Posterior cingulate gyrus (tissue), 11 donors: ENCODE results near the gene ABCF1.
A peak's percentile ranks its signal among the peaks of the same experiment; 100 is the strongest.
"Not testable (repeated sequence)": the region's sequence is repeated elsewhere in the genome, so short reads cannot be mapped to it uniquely, and the experiment has no call there.

Source experiments
- DNase-seq, 10 donors: peaks; one replicate each; pipeline versions ENCODE4 v3.0.0 to v3.0.0-alpha.2; 2020 to 2021; ENCODE audit warnings: mixed read lengths in 3 of 10
- intact Hi-C: fragments of 100-400 bp; cut with DNase I; formaldehyde crosslinking; loops from one replicate; pipeline ENCODE4 v1.15.1; 2023

ABCF1 gene

GRCh38 chr6:30571075-30571761, at the start of gene ABCF1:
ABCF1 (plus strand) TSS chr6:30571442; CDS start chr6:30571488, 46 bp downstream.
- peak; percentile 98 to 100 (median 99) for DNase-seq
- intact Hi-C loops, result loop anchor here (1.0 to 5.0 kb wide), 2 partner anchors 14 to 41 kb away; partner anchors contain the start of gene PRR3

- DNase-seq, intact Hi-C loops: not testable (repeated sequence)
Observed at GRCh38 chr6:30521952-30522351, 49.3 kb upstream of the ABCF1 start.

- DNase-seq, intact Hi-C loops: not testable (repeated sequence)
Observed at GRCh38 chr6:30526444-30526843, 44.8 kb upstream of the ABCF1 start.

GRCh38 chr6:30529349-30529875, 41.8 kb upstream of the ABCF1 start:
- not testable (repeated sequence) for DNase-seq

GRCh38 chr6:30530014-30530413, 41.2 kb upstream of the ABCF1 start:
- intact Hi-C loops, result no loop called here
- DNase-seq, result no peak

More at GRCh38 chr6:30529349-30529875, 41.8 kb upstream of the ABCF1 start:
- intact Hi-C loops, result not testable (repeated sequence)

- intact Hi-C loops, result no loop called here
Observed at GRCh38 chr6:30533460-30534294, 37.6 kb upstream of the ABCF1 start.

GRCh38 chr6:30537931-30538330, 33.3 kb upstream of the ABCF1 start:
- DNase-seq, result no peak
- intact Hi-C loops, result no loop called here

More at GRCh38 chr6:30533460-30534294, 37.6 kb upstream of the ABCF1 start:
- no peak for DNase-seq

- intact Hi-C loops, result no loop called here
- peak; percentile 59 to 96 (median 76) for DNase-seq
Observed at GRCh38 chr6:30541515-30542403, 29.5 kb upstream of the ABCF1 start.

GRCh38 chr6:30542404-30542725, 28.9 kb upstream of the ABCF1 start:
- intact Hi-C loops, result no loop called here

GRCh38 chr6:30542915-30543314, 28.3 kb upstream of the ABCF1 start:
- intact Hi-C loops, result no loop called here
- DNase-seq, result no peak

More at GRCh38 chr6:30542404-30542725, 28.9 kb upstream of the ABCF1 start:
- no peak for DNase-seq

GRCh38 chr6:30543821-30544220, 27.4 kb upstream of the ABCF1 start:
- DNase-seq, result no peak
- intact Hi-C loops, result loop anchor here (2.0 kb wide), 1 partner anchor 61 kb away; no protein-coding TSS in a partner anchor

GRCh38 chr6:30544666-30545272, 26.5 kb upstream of the ABCF1 start:
- no peak for DNase-seq
- intact Hi-C loops, result loop anchor here (2.0 kb wide), 1 partner anchor 62 kb away; no protein-coding TSS in a partner anchor

- intact Hi-C loops, result no loop called here
- DNase-seq, result no peak
Observed at GRCh38 chr6:30547454-30547853, 23.8 kb upstream of the ABCF1 start.

- intact Hi-C loops, result no loop called here
- peak in 1 of 10 donors; percentile 25 for DNase-seq
Observed at GRCh38 chr6:30548375-30548774, 22.9 kb upstream of the ABCF1 start.

GRCh38 chr6:30554404-30554803, 16.8 kb upstream of the ABCF1 start:
- peak in 1 of 10 donors; percentile 3 for DNase-seq
- intact Hi-C loops, result no loop called here

GRCh38 chr6:30554962-30555815, 16.1 kb upstream of the ABCF1 start:
- DNase-seq, result peak; percentile 17 to 91 (median 48)
- intact Hi-C loops, result no loop called here

- intact Hi-C loops, result no loop called here
Observed at GRCh38 chr6:30555816-30556065, 15.5 kb upstream of the ABCF1 start.

GRCh38 chr6:30556066-30556905, 15.0 kb upstream of the ABCF1 start, which contains the start of gene GNL1:
GNL1 (minus strand) TSS chr6:30556489; CDS start chr6:30556203, 286 bp downstream.
- intact Hi-C loops, result no loop called here
- DNase-seq, result peak; percentile 80 to 98 (median 90)

More at GRCh38 chr6:30555816-30556065, 15.5 kb upstream of the ABCF1 start:
- peak in 1 of 10 donors; percentile 84 for DNase-seq
